ENCODE measurements around the gene FAM237A. TPM values are rescaled to one million over a fixed set of nuclear protein-coding genes. Genes with fewer than 3 reads are reported as not detected.

FAM237A gene
- polyA plus RNA-seq, 1 donor from 2014 or later = not detected

DNA sequence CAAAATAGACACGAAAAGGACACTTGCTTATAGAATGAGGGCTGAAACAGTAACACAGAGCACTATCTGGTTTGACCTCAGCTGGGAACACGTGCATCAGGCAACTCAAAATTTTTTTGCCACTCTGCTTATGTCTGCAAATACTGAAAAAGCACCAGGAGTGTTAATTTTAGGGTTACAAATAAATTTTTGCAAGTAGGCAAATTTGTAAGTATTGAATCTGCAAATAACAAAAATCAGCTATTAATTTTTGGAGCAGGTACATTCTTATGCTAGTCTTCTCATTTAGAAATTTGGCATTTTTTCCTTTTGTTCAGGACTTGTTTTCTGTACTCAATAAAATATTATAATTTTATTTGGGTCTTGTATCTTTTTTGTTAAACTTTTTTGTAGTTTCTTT lies 46.2 kb downstream of the FAM237A start:
- Histone ChIP-seq H3F3A (ENCODE audit: insufficient read depth, low read length, poor library complexity, severe bottlenecking) (no peaks in the 10 kb centered on the region), H3K27ac (ENCODE audit: low read length) (no peak overlapping the region), H3K27me3 (ENCODE audit: insufficient read depth, low read depth, low read length) (no peaks in the 10 kb centered on the region), H3K4me3 (ENCODE audit: low read length) (no peak overlapping the region), H3K36me3 (ENCODE audit: insufficient read depth, low read length) (no peaks in the 10 kb centered on the region), H3K9me3 (ENCODE audit: low read length) (no peaks in the 10 kb centered on the region), H3K9me2 (ENCODE audit: insufficient read depth, low read length) (no peaks in the 10 kb centered on the region), H2AFZ (ENCODE audit: low read depth, low read length) (no peak overlapping the region), H3K9ac (ENCODE audit: low read length) (no peak overlapping the region), H3K79me2 (replicated peaks; ENCODE audit: insufficient read depth, low read length) (no peaks in the 10 kb centered on the region), H4K20me1 (ENCODE audit: insufficient read depth) (no peaks in the 10 kb centered on the region), H3K4me2 (ENCODE audit: low read length) (no peak overlapping the region)
- TF ChIP-seq RAD21 (conservative IDR thresholded peaks at IDR 0.05) (no peak), EZH2 (IDR thresholded peaks at IDR 0.05; ENCODE audit: borderline replicate concordance, insufficient read depth, low read length, poor library complexity, severe bottlenecking) (no peak), EP300 (conservative IDR thresholded peaks at IDR 0.05; ENCODE audit: poor library complexity, severe bottlenecking) (no peak), POLR2AphosphoS5 (IDR thresholded peaks at IDR 0.05) (no peak), TAF1 (IDR thresholded peaks at IDR 0.05; ENCODE audit: low read depth) (no peak), MXI1 (conservative IDR thresholded peaks at IDR 0.05; ENCODE audit: poor library complexity, severe bottlenecking) (no peak), SMC3 (conservative IDR thresholded peaks at IDR 0.05; ENCODE audit: poor library complexity) (no peak)
- TF ChIP-seq, protein P1, sequence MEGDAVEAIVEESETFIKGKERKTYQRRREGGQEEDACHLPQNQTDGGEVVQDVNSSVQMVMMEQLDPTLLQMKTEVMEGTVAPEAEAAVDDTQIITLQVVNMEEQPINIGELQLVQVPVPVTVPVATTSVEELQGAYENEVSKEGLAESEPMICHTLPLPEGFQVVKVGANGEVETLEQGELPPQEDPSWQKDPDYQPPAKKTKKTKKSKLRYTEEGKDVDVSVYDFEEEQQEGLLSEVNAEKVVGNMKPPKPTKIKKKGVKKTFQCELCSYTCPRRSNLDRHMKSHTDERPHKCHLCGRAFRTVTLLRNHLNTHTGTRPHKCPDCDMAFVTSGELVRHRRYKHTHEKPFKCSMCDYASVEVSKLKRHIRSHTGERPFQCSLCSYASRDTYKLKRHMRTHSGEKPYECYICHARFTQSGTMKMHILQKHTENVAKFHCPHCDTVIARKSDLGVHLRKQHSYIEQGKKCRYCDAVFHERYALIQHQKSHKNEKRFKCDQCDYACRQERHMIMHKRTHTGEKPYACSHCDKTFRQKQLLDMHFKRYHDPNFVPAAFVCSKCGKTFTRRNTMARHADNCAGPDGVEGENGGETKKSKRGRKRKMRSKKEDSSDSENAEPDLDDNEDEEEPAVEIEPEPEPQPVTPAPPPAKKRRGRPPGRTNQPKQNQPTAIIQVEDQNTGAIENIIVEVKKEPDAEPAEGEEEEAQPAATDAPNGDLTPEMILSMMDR (IDR thresholded peaks at IDR 0.05; ENCODE audit: poor library complexity, severe bottlenecking) = no peak
- TF ChIP-seq, protein P2, sequence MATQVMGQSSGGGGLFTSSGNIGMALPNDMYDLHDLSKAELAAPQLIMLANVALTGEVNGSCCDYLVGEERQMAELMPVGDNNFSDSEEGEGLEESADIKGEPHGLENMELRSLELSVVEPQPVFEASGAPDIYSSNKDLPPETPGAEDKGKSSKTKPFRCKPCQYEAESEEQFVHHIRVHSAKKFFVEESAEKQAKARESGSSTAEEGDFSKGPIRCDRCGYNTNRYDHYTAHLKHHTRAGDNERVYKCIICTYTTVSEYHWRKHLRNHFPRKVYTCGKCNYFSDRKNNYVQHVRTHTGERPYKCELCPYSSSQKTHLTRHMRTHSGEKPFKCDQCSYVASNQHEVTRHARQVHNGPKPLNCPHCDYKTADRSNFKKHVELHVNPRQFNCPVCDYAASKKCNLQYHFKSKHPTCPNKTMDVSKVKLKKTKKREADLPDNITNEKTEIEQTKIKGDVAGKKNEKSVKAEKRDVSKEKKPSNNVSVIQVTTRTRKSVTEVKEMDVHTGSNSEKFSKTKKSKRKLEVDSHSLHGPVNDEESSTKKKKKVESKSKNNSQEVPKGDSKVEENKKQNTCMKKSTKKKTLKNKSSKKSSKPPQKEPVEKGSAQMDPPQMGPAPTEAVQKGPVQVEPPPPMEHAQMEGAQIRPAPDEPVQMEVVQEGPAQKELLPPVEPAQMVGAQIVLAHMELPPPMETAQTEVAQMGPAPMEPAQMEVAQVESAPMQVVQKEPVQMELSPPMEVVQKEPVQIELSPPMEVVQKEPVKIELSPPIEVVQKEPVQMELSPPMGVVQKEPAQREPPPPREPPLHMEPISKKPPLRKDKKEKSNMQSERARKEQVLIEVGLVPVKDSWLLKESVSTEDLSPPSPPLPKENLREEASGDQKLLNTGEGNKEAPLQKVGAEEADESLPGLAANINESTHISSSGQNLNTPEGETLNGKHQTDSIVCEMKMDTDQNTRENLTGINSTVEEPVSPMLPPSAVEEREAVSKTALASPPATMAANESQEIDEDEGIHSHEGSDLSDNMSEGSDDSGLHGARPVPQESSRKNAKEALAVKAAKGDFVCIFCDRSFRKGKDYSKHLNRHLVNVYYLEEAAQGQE (IDR thresholded peaks at IDR 0.05; ENCODE audit: borderline replicate concordance) = no peak

DNA sequence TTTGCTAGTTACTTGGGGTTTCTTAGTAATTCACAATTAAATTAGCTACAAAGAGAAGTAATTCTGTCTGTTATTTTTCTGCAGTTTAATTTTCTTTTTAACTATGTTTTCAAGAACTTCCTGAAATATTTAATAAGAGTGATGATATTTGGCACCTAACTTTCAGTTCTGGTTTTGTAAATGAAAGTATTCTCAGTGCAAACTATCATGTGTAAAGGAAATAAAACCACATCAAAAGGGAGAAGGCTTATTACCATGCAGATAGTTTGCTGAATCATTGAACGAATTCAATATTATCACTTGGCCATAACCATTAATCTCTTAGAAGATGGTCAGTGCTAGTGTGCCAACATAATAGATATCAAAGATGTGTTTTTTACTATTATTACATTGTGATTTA lies 46.7 kb downstream of the FAM237A start:
- no peak overlapping the region for H3K4me2 ChIP-seq (ENCODE audit: low read length)
- no peak overlapping the region for H2AFZ ChIP-seq (ENCODE audit: low read depth, low read length)
- no peak for TF ChIP-seq POLR2AphosphoS5 (IDR thresholded peaks at IDR 0.05)
- TF ChIP-seq MXI1 (conservative IDR thresholded peaks at IDR 0.05; ENCODE audit: poor library complexity, severe bottlenecking) = no peak
- TF ChIP-seq, protein P2 (IDR thresholded peaks at IDR 0.05; ENCODE audit: borderline replicate concordance) = no peak
- no peak for TF ChIP-seq EP300 (conservative IDR thresholded peaks at IDR 0.05; ENCODE audit: poor library complexity, severe bottlenecking)
- TF ChIP-seq RAD21 (conservative IDR thresholded peaks at IDR 0.05) = no peak
- TF ChIP-seq EZH2 (IDR thresholded peaks at IDR 0.05; ENCODE audit: borderline replicate concordance, insufficient read depth, low read length, poor library complexity, severe bottlenecking) = no peak
- TF ChIP-seq TAF1 (IDR thresholded peaks at IDR 0.05; ENCODE audit: low read depth) = no peak
- no peak for TF ChIP-seq SMC3 (conservative IDR thresholded peaks at IDR 0.05; ENCODE audit: poor library complexity)
- no peak overlapping the region for H3K9ac ChIP-seq (ENCODE audit: low read length)
- H3K27me3 ChIP-seq (ENCODE audit: insufficient read depth, low read depth, low read length) = no peaks in the 10 kb centered on the region
- no peak overlapping the region for H3K4me3 ChIP-seq (ENCODE audit: low read length)
- no peaks in the 10 kb centered on the region for H3K9me2 ChIP-seq (ENCODE audit: insufficient read depth, low read length)
- H3F3A ChIP-seq (ENCODE audit: insufficient read depth, low read length, poor library complexity, severe bottlenecking) = no peaks in the 10 kb centered on the region
- no peaks in the 10 kb centered on the region for H4K20me1 ChIP-seq (ENCODE audit: insufficient read depth)
- no peak overlapping the region for H3K27ac ChIP-seq (ENCODE audit: low read length)
- no peaks in the 10 kb centered on the region for H3K79me2 ChIP-seq (replicated peaks; ENCODE audit: insufficient read depth, low read length)
- no peaks in the 10 kb centered on the region for H3K36me3 ChIP-seq (ENCODE audit: insufficient read depth, low read length)
- H3K9me3 ChIP-seq (ENCODE audit: low read length) = no peaks in the 10 kb centered on the region

Data from neural cell (in vitro differentiated cells).